Adipocyte (in vitro differentiated cells): Measurements from ENCODE around the gene ZSWIM4.

Experiments
- DNase-seq: peaks from one replicate; pipeline ENCODE4 v3.0.0-alpha.2; 2015; ENCODE audit warnings: low read depth
- H3K27me3 ChIP-seq: replicated peaks from 2 replicates; pipeline ENCODE4 v1.7.0; 2013; ENCODE audit warnings: mild to moderate bottlenecking, low read length, moderate library complexity; ENCODE audit not compliant: control insufficient read depth, insufficient read depth
- H3K36me3 ChIP-seq: 2 replicates; pipeline ENCODE4 v1.7.0; 2013; ENCODE audit warnings: low read length, mild to moderate bottlenecking, moderate library complexity; ENCODE audit not compliant: control insufficient read depth, insufficient read depth, severe bottlenecking
- H3K4me1 ChIP-seq: 2 replicates; pipeline ENCODE4 v1.7.0; 2013; ENCODE audit warnings: mild to moderate bottlenecking, low read length, moderate library complexity; ENCODE audit not compliant: control insufficient read depth, insufficient read depth
- H3K4me3 ChIP-seq: 2 replicates; pipeline ENCODE4 v1.7.0; 2013; ENCODE audit warnings: mild to moderate bottlenecking, low read length, moderate library complexity
- H3K9ac ChIP-seq: 2 replicates; pipeline ENCODE4 v1.7.0; 2013; ENCODE audit warnings: mild to moderate bottlenecking, low read length, moderate library complexity
- H3K9me3 ChIP-seq: 2 replicates; pipeline ENCODE4 v1.7.0; 2013; ENCODE audit warnings: mild to moderate bottlenecking, low read length, moderate library complexity; ENCODE audit not compliant: control insufficient read depth

ZSWIM4 gene

GRCh38 chr19:13839938-13840304, 44.7 kb downstream of the ZSWIM4 start:
- Histone ChIP-seq H3K36me3 (peaks cover 28% of the 10 kb centered on the region), H3K4me1 (peaks cover 49% of the 10 kb centered on the region), H3K27me3 (no peaks in the 10 kb centered on the region), H3K9me3 (no peaks in the 10 kb centered on the region), H3K9ac (peak overlapping the region; percentile 100), H3K4me3 (peak overlapping the region; percentile 96)
- peak; percentile 78 for DNase-seq

- H3K27me3 ChIP-seq, result no peaks in the 10 kb centered on the region
- no peaks in the 10 kb centered on the region for H3K9me3 ChIP-seq
- peak; percentile 88 for DNase-seq
- peaks cover 49% of the 10 kb centered on the region for H3K4me1 ChIP-seq
- H3K4me3 ChIP-seq, result peak overlapping the region; percentile 96
- peak overlapping the region; percentile 100 for H3K9ac ChIP-seq
- H3K36me3 ChIP-seq, result peaks cover 24% of the 10 kb centered on the region
Observed at GRCh38 chr19:13840305-13841085, 45.3 kb downstream of the ZSWIM4 start.

- peak overlapping the region; percentile 96 for H3K4me3 ChIP-seq
- no peaks in the 10 kb centered on the region for H3K9me3 ChIP-seq
- DNase-seq, result peak; percentile 73
- peaks cover 41% of the 10 kb centered on the region for H3K4me1 ChIP-seq
- H3K9ac ChIP-seq, result peak overlapping the region; percentile 100
- no peaks in the 10 kb centered on the region for H3K27me3 ChIP-seq
- H3K36me3 ChIP-seq, result peaks cover 16% of the 10 kb centered on the region
Observed at GRCh38 chr19:13841086-13841961, 46.1 kb downstream of the ZSWIM4 start.

GRCh38 chr19:13841962-13842290, 46.7 kb downstream of the ZSWIM4 start:
- peaks cover 41% of the 10 kb centered on the region for H3K4me1 ChIP-seq

GRCh38 chr19:13842291-13843103, 47.3 kb downstream of the ZSWIM4 start:
- Histone ChIP-seq H3K36me3 (peaks cover 9% of the 10 kb centered on the region), H3K4me1 (peaks cover 39% of the 10 kb centered on the region), H3K27me3 (no peaks in the 10 kb centered on the region), H3K9ac (peak overlapping the region; percentile 100), H3K9me3 (no peaks in the 10 kb centered on the region), H3K4me3 (peak overlapping the region; percentile 96)
- DNase-seq, result peak; percentile 87

More at GRCh38 chr19:13841962-13842290, 46.7 kb downstream of the ZSWIM4 start:
- peaks cover 14% of the 10 kb centered on the region for H3K36me3 ChIP-seq
- no peaks in the 10 kb centered on the region for H3K27me3 ChIP-seq
- peak overlapping the region; percentile 96 for H3K4me3 ChIP-seq
- no peaks in the 10 kb centered on the region for H3K9me3 ChIP-seq
- peak overlapping the region; percentile 100 for H3K9ac ChIP-seq
- DNase-seq, result peak; percentile 59

- H3K9ac ChIP-seq, result peak overlapping the region; percentile 95
- DNase-seq, result peak; percentile 79
- H3K9me3 ChIP-seq, result no peaks in the 10 kb centered on the region
- peaks cover 41% of the 10 kb centered on the region for H3K4me1 ChIP-seq
- peak overlapping the region; percentile 83 for H3K4me3 ChIP-seq
- no peaks in the 10 kb centered on the region for H3K27me3 ChIP-seq
- peaks cover 6% of the 10 kb centered on the region for H3K36me3 ChIP-seq
Observed at GRCh38 chr19:13843104-13843921, 48.1 kb downstream of the ZSWIM4 start.

GRCh38 chr19:13844130-13844631, 48.9 kb downstream of the ZSWIM4 start:
- no peaks in the 10 kb centered on the region for H3K27me3 ChIP-seq
- no peaks in the 10 kb centered on the region for H3K36me3 ChIP-seq
- peaks cover 40% of the 10 kb centered on the region for H3K4me1 ChIP-seq
- H3K4me3 ChIP-seq, result no peak overlapping the region
- H3K9ac ChIP-seq, result peak overlapping the region; percentile 95
- no peaks in the 10 kb centered on the region for H3K9me3 ChIP-seq
- peak; percentile 44 for DNase-seq

- H3K4me1 ChIP-seq, result peaks cover 46% of the 10 kb centered on the region
- peak overlapping the region; percentile 91 for H3K9ac ChIP-seq
- no peaks in the 10 kb centered on the region for H3K36me3 ChIP-seq
- no peaks in the 10 kb centered on the region for H3K9me3 ChIP-seq
- peak; percentile 97 for DNase-seq
- H3K27me3 ChIP-seq, result no peaks in the 10 kb centered on the region
- peak overlapping the region; percentile 79 for H3K4me3 ChIP-seq
Observed at GRCh38 chr19:13846557-13847406, 51.5 kb downstream of the ZSWIM4 start.

GRCh38 chr19:13847407-13848339, 52.4 kb downstream of the ZSWIM4 start:
- Histone ChIP-seq H3K9ac (peak overlapping the region; percentile 91), H3K4me1 (peaks cover 50% of the 10 kb centered on the region), H3K4me3 (peak overlapping the region; percentile 79), H3K27me3 (no peaks in the 10 kb centered on the region), H3K36me3 (no peaks in the 10 kb centered on the region), H3K9me3 (no peaks in the 10 kb centered on the region)
- peak; percentile 96 for DNase-seq
